Stomach (tissue), 9 donors: ENCODE results near the gene CCDC195. TPM values are rescaled to one million over a fixed set of nuclear protein-coding genes. Genes with fewer than 3 reads are reported as not detected.

Source experiments
- DNase-seq, 2 donors: peaks; one replicate each; pipeline versions ENCODE4 v3.0.0 to v3.0.0-alpha.2; 2013 to 2019
- H3K27ac ChIP-seq, 5 donors: fragments of 200-600 bp in 4 of 5; sonication (generic) in 4 of 5; one replicate each; pipeline ENCODE4 v1.5.1; 2013 to 2019; ENCODE audit warnings: mild to moderate bottlenecking in 1 of 5, moderate library complexity in 1 of 5
- H3K27me3 ChIP-seq, 3 donors: fragments of 200-600 bp; sonication (generic); one replicate each; pipeline ENCODE4 v1.5.1; 2017 to 2019; ENCODE audit warnings: mixed run types in 1 of 3
- H3K36me3 ChIP-seq, 4 donors: fragments of 200-600 bp; sonication (generic); 1 replicate in 3 of 4; 2 replicates in 1 of 4; pipeline ENCODE4 v1.5.1; 2016 to 2019
- H3K4me1 ChIP-seq, 4 donors: fragments of 200-600 bp; sonication (generic); one replicate each; pipeline ENCODE4 v1.5.1; 2016 to 2019
- H3K4me3 ChIP-seq, 4 donors: fragments of 200-600 bp; sonication (generic) in 3 of 4; one replicate each; pipeline ENCODE4 v1.5.1; 2016 to 2019; ENCODE audit warnings: mild to moderate bottlenecking in 1 of 4
- H3K9me3 ChIP-seq, 4 donors: fragments of 200-600 bp; sonication (generic); one replicate each; pipeline ENCODE4 v1.5.1; 2016 to 2019
- CTCF ChIP-seq, 7 experiments: fragments of 450-650 bp in 4 of 7; fragments of 200-600 bp in 3 of 7; sonication (generic) in 3 of 7; IDR thresholded peaks; one replicate each; pipeline ENCODE4 v1.5.1; 2016 to 2019; ENCODE audit warnings: antibody characterized with exemption in 7 of 7, control low read depth in 2 of 7, mild to moderate bottlenecking in 1 of 7
- EP300 ChIP-seq: sonication (generic); formaldehyde crosslinking; IDR thresholded peaks from one replicate; pipeline ENCODE4 v1.6.1; 2017; ENCODE audit warnings: antibody characterized with exemption
- POLR2A ChIP-seq, 4 donors: fragments of 450-650 bp; IDR thresholded peaks; one replicate each; pipeline ENCODE4 v1.6.1; 2016; ENCODE audit warnings: antibody characterized with exemption in 4 of 4, control low read depth in 2 of 4, mild to moderate bottlenecking in 1 of 4, moderate library complexity in 1 of 4
- POLR2AphosphoS5 ChIP-seq, 3 donors: sonication (generic); formaldehyde crosslinking; IDR thresholded peaks; one replicate each; pipeline ENCODE4 v1.6.1; 2016; ENCODE audit warnings: antibody characterized with exemption in 3 of 3
- WGBS, 5 donors: extraction: QIAGEN DNeasy Blood & Tissue Kit in 3 of 5; methylation state at CpG; one replicate each; pipeline versions ENCODE4 v1.1.5 to v1.1.7; 2013 to 2018; 5-methylcytosine and 5-hydroxymethylcytosine counted together
- intact Hi-C: fragments of 100-400 bp; cut with DNase I; formaldehyde crosslinking; loops from one replicate; pipeline ENCODE4 v1.15.1; 2023; ENCODE audit warnings: low total_unique reads
- polyA plus RNA-seq, 3 donors: library from polyadenylated mRNA; stranded (reverse); fragments of 200-250 nt; gene quantifications; one replicate each; pipeline ENCODE4 v1.2.3, GENCODE V29; 2013
- total RNA-seq, 5 donors: library from RNA; depleted of rRNA; stranded (reverse); fragments of >200 nt; gene quantifications; one replicate each; pipeline versions ENCODE4 v1.1.0 to v1.2.3, GENCODE V29; 2014 to 2016
- donor health status: healthy with polysubstance abuse.
- donor health status: Bipolar disorder and iron deficiency.
- donor health status: healthy.

The CCDC195 gene
- total and polyA plus RNA-seq, 8 donors: not detected

- no peaks in the 10 kb centered on the region for H3K36me3 ChIP-seq
- WGBS, 5 donors: 82 to 97% (median 92%) methylated on average over 2 of the region's 2 CpGs
These were observed 8.2 kb upstream of the CCDC195 start for GRCh38 chr2:224724331-224724730.

GRCh38 chr2:224723586-224724217 is 7.5 kb upstream of the CCDC195 start:
- Histone ChIP-seq H3K27ac (no peak overlapping the region), H3K4me3 (no peak overlapping the region), H3K4me1 (no peaks in the 10 kb centered on the region), H3K27me3 (no peaks in the 10 kb centered on the region), H3K36me3 (no peaks in the 10 kb centered on the region), H3K9me3 (peaks cover 0 to 11% (median 6%) of the 10 kb centered on the region in 4 donors)
- 55 to 64% (median 60%) methylated on average over 2 of the region's 2 CpGs for WGBS, 5 donors
- intact Hi-C loops: no loop called here
- DNase-seq: peak in 1 of 2 donors; percentile 11
- TF ChIP-seq EP300: no peak
- TF ChIP-seq POLR2A (IDR thresholded peaks at IDR 0.05): no peak
- no peak for TF ChIP-seq POLR2AphosphoS5 (IDR thresholded peaks at IDR 0.05)
- no peak for TF ChIP-seq CTCF (IDR thresholded peaks at IDR 0.05)

More at GRCh38 chr2:224724331-224724730, 8.2 kb upstream of the CCDC195 start:
- H3K27ac ChIP-seq: no peak overlapping the region
- intact Hi-C loops: no loop called here
- peaks cover 0 to 17% (median 12%) of the 10 kb centered on the region in 4 donors for H3K9me3 ChIP-seq
- H3K4me1 ChIP-seq: no peaks in the 10 kb centered on the region
- TF ChIP-seq EP300: no peak
- no peak for TF ChIP-seq POLR2A (IDR thresholded peaks at IDR 0.05)
- TF ChIP-seq CTCF (IDR thresholded peaks at IDR 0.05): no peak
- peak in 1 of 2 donors; percentile 6 for DNase-seq
- H3K4me3 ChIP-seq: no peak overlapping the region
- no peaks in the 10 kb centered on the region for H3K27me3 ChIP-seq

- no peak overlapping the region for H3K4me3 ChIP-seq
- H3K36me3 ChIP-seq: no peaks in the 10 kb centered on the region
- no peaks in the 10 kb centered on the region for H3K4me1 ChIP-seq
- no peak for DNase-seq
- intact Hi-C loops: no loop called here
- H3K27me3 ChIP-seq: no peaks in the 10 kb centered on the region
- TF ChIP-seq POLR2A (IDR thresholded peaks at IDR 0.05) (no peak), EP300 (no peak), CTCF (IDR thresholded peaks at IDR 0.05) (no peak), POLR2AphosphoS5 (IDR thresholded peaks at IDR 0.05) (no peak)
- H3K27ac ChIP-seq: no peak overlapping the region
- 73 to 79% (median 75%) methylated on average over 4 of the region's 4 CpGs for WGBS, 5 donors
- peaks cover 0 to 6% (median 3%) of the 10 kb centered on the region in 4 donors for H3K9me3 ChIP-seq
These were observed 6.6 kb upstream of the CCDC195 start for GRCh38 chr2:224722770-224723169.

GRCh38 chr2:224722250-224722649 is 6.1 kb upstream of the CCDC195 start:
- intact Hi-C loops: no loop called here
- H3K4me1 ChIP-seq: no peaks in the 10 kb centered on the region
- no peaks in the 10 kb centered on the region for H3K36me3 ChIP-seq
- H3K27ac ChIP-seq: no peak overlapping the region
- peaks cover 0 to 6% (median 3%) of the 10 kb centered on the region in 4 donors for H3K9me3 ChIP-seq
- no peak overlapping the region for H3K4me3 ChIP-seq
- 73 to 82% (median 80%) methylated on average over 3 of the region's 3 CpGs for WGBS, 5 donors
- TF ChIP-seq EP300: no peak
- H3K27me3 ChIP-seq: no peaks in the 10 kb centered on the region
- no peak for DNase-seq

- DNase-seq: no peak
- WGBS, 5 donors: 62 to 74% (median 71%) methylated on average over 2 of the region's 2 CpGs
These were observed 756 bp upstream of the CCDC195 start for GRCh38 chr2:224716921-224717320.

More at GRCh38 chr2:224716921-224717320, 756 bp upstream of the CCDC195 start:
- Histone ChIP-seq H3K27me3 (no peaks in the 10 kb centered on the region), H3K9me3 (peaks cover 0 to 8% (median 0%) of the 10 kb centered on the region in 4 donors), H3K4me3 (no peak overlapping the region), H3K4me1 (no peaks in the 10 kb centered on the region), H3K36me3 (no peaks in the 10 kb centered on the region), H3K27ac (no peak overlapping the region)
- TF ChIP-seq POLR2AphosphoS5 (IDR thresholded peaks at IDR 0.05) (no peak), EP300 (no peak), POLR2A (IDR thresholded peaks at IDR 0.05) (no peak), CTCF (IDR thresholded peaks at IDR 0.05) (no peak)
- intact Hi-C loops: no loop called here
